Measurements from ENCODE around the gene MYD88. TPM values are rescaled to one million over a fixed set of nuclear protein-coding genes. Genes with fewer than 3 reads are reported as not detected.

MYD88 gene
- 17.2 and 19.8 TPM in 2 replicates for total RNA-seq

DNA sequence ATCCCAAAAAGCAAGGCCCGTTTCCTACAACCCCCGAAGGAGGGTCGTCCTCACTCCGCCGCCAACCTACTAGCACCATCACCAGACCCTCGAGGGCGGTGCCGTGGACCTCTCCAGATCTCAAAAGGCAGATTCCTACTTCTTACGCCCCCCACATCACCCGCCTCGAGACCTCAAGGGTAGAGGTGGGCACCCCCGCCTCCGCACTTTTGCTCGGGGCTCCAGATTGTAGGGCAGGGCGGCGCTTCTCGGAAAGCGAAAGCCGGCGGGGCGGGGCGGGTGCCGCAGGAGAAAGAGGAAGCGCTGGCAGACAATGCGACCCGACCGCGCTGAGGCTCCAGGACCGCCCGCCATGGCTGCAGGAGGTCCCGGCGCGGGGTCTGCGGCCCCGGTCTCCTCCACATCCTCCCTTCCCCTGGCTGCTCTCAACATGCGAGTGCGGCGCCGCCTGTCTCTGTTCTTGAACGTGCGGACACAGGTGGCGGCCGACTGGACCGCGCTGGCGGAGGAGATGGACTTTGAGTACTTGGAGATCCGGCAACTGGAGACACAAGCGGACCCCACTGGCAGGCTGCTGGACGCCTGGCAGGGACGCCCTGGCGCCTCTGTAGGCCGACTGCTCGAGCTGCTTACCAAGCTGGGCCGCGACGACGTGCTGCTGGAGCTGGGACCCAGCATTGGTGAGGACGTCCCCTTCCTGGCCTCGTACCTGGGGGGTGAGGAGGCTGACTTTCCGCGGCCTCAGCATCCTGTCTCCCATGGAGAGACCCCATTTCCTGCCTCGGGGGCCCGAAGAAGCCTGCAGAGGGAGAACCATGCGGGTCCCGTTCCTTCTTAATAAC is at the start of gene MYD88:
Gene MYD88, plus strand, starts transcription at position 313 of the 842 bp plus-strand sequence. Its CDS starts 40 bp downstream, at position 353.

DNA sequence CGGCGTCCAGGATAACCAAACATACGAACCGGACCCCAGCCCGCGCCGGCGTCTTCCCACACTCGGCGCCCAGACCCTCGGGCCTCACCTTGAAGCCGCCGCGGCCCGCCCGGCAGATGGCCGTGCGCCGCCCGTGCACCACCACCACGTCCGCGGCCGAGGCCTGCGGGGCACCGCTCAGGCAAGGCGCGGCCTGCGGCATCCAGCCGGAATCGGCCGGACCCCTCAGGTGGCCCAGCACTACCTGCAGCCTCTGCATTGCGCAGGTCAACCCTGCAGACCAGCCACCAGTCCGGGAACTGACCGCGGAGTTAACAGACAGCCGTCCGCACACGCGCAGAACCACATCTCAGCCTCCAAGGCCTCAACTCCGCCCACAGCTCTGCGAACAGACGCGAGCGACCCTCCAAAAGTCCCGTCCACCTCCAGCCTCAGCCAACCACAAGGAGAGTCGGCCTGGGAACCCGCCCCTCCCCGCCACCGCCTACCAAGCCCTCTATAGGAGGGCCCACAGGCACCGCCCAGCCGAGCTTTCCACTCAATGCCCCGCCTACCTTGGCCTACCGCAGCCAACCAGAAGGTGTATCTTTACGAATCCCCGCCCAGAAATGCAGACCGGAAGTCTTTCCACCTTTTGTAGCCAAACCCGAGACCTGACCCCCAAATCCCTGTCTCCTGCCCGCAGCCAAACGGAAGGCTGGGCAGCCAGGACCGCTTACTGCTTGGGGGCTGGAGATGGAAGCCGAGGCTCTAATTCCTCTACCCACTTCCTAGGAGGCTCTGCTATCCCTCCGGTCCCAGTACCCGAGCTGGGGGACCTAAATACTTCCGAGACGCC is 1.5 kb upstream of the MYD88 start, which contains the start of gene ACAA1:
Gene ACAA1, minus strand, starts transcription at position 351 of the 838 bp plus-strand sequence. Its CDS starts 92 bp downstream, at position 259.

DNA sequence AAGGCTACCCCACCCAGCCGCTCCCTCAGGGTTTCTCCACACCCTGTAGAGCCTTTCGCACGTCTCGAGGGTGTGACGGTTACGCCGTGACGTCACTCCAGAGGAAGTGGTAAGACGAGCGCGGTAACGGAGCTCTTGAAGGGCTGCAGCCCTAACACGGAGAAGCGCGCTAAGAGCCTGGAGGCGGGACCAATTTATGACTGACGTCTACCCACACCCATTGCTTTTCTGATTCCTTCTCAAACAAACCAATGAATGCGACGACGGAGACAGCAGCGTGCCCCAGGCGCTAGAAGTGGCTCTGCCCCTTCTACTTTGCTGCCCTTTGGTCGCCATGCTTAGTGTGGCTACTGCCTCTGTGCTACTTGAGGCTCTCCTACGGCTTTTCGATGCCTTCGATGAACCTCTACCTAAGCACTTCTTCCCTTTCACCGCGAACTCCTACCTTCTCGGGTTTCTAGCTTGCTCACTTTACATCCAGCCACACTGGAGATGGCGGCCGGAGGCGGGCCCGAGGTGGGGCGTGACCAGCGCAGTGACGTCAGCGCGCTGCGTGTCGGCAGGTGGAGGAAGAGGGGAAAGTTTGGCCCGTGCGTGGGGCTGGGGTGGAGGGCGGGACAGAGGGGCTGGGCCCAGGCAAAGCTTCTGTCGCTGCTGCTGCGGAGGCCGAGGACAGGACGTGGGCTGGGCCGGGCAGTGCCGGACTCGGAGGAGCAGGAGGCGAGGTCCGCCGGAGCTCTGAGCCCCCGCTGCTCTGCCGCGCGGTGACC is 26.7 kb downstream of the MYD88 start, which contains the start of gene OXSR1:
Gene OXSR1, plus strand, starts transcription at position 586 of the 770 bp plus-strand sequence. CDS start 340 bp downstream, outside the sequence.

Other genes starting within 250 kb of the MYD88 start
- gene VILL, start 147.9 kb upstream of the MYD88 start, total RNA-seq: 4.9 and 6.8 TPM in 2 replicates
- gene PLCD1, start 109.0 kb upstream of the MYD88 start, total RNA-seq: 11.6 and 19.5 TPM in 2 replicates
- gene DLEC1, start 99.5 kb upstream of the MYD88 start, total RNA-seq: not detected in 2 replicates
- 38.3 and 43.8 TPM in 2 replicates for gene ACAA1, start 1.5 kb upstream of the MYD88 start, total RNA-seq
- 29.0 and 33.1 TPM in 2 replicates for gene OXSR1, start 26.9 kb downstream of the MYD88 start, total RNA-seq
- not detected in 2 replicates for gene SLC22A13, start 127.2 kb downstream of the MYD88 start, total RNA-seq
- not detected in 2 replicates for gene SLC22A14, start 143.6 kb downstream of the MYD88 start, total RNA-seq
- 2.3 and 3.0 TPM in 2 replicates for gene XYLB, start 208.1 kb downstream of the MYD88 start, total RNA-seq

Data from epithelial cell of umbilical artery (primary cell).